Neutrophil (primary cell): Measurements from ENCODE around the gene SBNO2.

Source experiments
- H3K27ac ChIP-seq: fragments of 200-600 bp; sonication (generic); 2 replicates; pipeline ENCODE4 v1.5.1; 2016; ENCODE audit warnings: mild to moderate bottlenecking, moderate library complexity
- H3K27me3 ChIP-seq: fragments of 200-600 bp; sonication (generic); 2 replicates; pipeline ENCODE4 v1.6.0; 2016; ENCODE audit warnings: mild to moderate bottlenecking
- H3K36me3 ChIP-seq: fragments of 200-600 bp; sonication (generic); 2 replicates; pipeline ENCODE4 v1.5.1; 2017
- H3K4me1 ChIP-seq, 2 experiments: fragments of 200-600 bp in 1 of 2; sonication (generic) in 1 of 2; 1 replicate in 1 of 2; 2 replicates in 1 of 2; pipeline versions ENCODE4 v1.5.1 to v1.6.1; 2013 to 2016; ENCODE audit warnings: low read depth in 1 of 2, low read length in 1 of 2, mild to moderate bottlenecking in 1 of 2, moderate library complexity in 1 of 2; ENCODE audit not compliant: control insufficient read depth in 1 of 2, insufficient read depth in 1 of 2
- H3K4me3 ChIP-seq, 2 experiments: fragments of 200-600 bp in 1 of 2; sonication (generic) in 1 of 2; 1 replicate in 1 of 2; 2 replicates in 1 of 2; pipeline ENCODE4 v1.5.1; 2013 to 2016; ENCODE audit warnings: low read depth in 1 of 2, low read length in 1 of 2, mild to moderate bottlenecking in 1 of 2, moderate library complexity in 1 of 2
- H3K9me3 ChIP-seq: fragments of 200-600 bp; sonication (generic); 2 replicates; pipeline ENCODE4 v1.5.1; 2016
- CTCF ChIP-seq: fragments of 200-600 bp; sonication (generic); IDR thresholded peaks from 2 replicates; pipeline ENCODE4 v1.5.1; 2016; ENCODE audit warnings: antibody characterized with exemption

Gene SBNO2

GRCh38 chr19:1149259-1150045 lies 24.6 kb downstream of the SBNO2 start:
- Histone ChIP-seq H3K4me3 (no peak overlapping the region), H3K27ac (no peak overlapping the region), H3K4me1 (peaks cover 16 to 20% of the 10 kb centered on the region in 2 experiments), H3K27me3 (no peaks in the 10 kb centered on the region), H3K9me3 (no peaks in the 10 kb centered on the region), H3K36me3 (peaks cover 78% of the 10 kb centered on the region)
- no peak for TF ChIP-seq CTCF

- Histone ChIP-seq H3K27ac (no peak overlapping the region), H3K36me3 (peaks cover 82% of the 10 kb centered on the region), H3K9me3 (no peaks in the 10 kb centered on the region), H3K4me1 (peaks cover 4 to 7% of the 10 kb centered on the region in 2 experiments), H3K27me3 (no peaks in the 10 kb centered on the region), H3K4me3 (no peak overlapping the region)
- TF ChIP-seq CTCF, result no peak
These were observed 26.0 kb downstream of the SBNO2 start for GRCh38 chr19:1147934-1148549.

GRCh38 chr19:1146858-1147780 lies 26.9 kb downstream of the SBNO2 start:
- no peak overlapping the region for H3K27ac ChIP-seq
- H3K36me3 ChIP-seq, result peaks cover 83% of the 10 kb centered on the region
- peaks cover 4% of the 10 kb centered on the region in 2 experiments for H3K4me1 ChIP-seq
- H3K4me3 ChIP-seq, result no peak overlapping the region
- TF ChIP-seq CTCF, result no peak
- H3K9me3 ChIP-seq, result no peaks in the 10 kb centered on the region
- H3K27me3 ChIP-seq, result no peaks in the 10 kb centered on the region

GRCh38 chr19:1146412-1146699 lies 27.7 kb downstream of the SBNO2 start:
- no peaks in the 10 kb centered on the region for H3K27me3 ChIP-seq
- H3K9me3 ChIP-seq, result no peaks in the 10 kb centered on the region
- H3K4me1 ChIP-seq, result peaks cover 0 to 4% of the 10 kb centered on the region in 2 experiments
- no peak for TF ChIP-seq CTCF
- H3K27ac ChIP-seq, result no peak overlapping the region
- no peak overlapping the region for H3K4me3 ChIP-seq
- peaks cover 83% of the 10 kb centered on the region for H3K36me3 ChIP-seq

GRCh38 chr19:1145635-1146411 lies 28.2 kb downstream of the SBNO2 start:
- H3K27ac ChIP-seq, result no peak overlapping the region
- no peak overlapping the region for H3K4me3 ChIP-seq
- no peaks in the 10 kb centered on the region for H3K9me3 ChIP-seq
- TF ChIP-seq CTCF, result no peak
- peaks cover 78% of the 10 kb centered on the region for H3K36me3 ChIP-seq
- peaks cover 0 to 4% of the 10 kb centered on the region in 2 experiments for H3K4me1 ChIP-seq
- no peaks in the 10 kb centered on the region for H3K27me3 ChIP-seq
